GM12872 (cell line): ENCODE results near the gene GMIP.

ENCODE experiments used
- TF ChIP-seq, protein P1 (sequence below): IDR thresholded peaks from 3 replicates; pipeline ENCODE4 v1.5.1; 2011; ENCODE audit warnings: low read depth, mild to moderate bottlenecking, low read length, moderate library complexity; ENCODE audit not compliant: insufficient read depth

Gene GMIP

DNA sequence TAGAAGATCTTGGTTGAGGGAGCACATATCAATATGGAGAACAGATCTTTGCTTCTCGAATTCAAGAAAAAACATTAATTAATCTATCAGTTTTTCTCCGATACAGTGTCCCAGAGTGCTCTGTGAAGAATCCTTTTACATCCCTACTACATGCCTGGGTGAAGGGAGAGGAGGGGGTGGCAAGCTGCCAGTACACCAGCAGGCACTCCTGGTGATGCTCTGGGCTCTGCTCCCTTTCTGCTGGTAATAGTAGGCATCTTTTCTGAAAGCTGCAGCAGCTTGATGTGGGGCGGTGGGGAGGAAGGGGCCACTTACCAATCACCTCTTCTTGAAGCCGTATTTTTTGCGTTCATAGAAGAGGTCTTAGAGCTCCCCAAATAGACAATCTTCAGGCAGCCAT, 55.7 kb downstream of the GMIP start:
- TF ChIP-seq, protein P1, sequence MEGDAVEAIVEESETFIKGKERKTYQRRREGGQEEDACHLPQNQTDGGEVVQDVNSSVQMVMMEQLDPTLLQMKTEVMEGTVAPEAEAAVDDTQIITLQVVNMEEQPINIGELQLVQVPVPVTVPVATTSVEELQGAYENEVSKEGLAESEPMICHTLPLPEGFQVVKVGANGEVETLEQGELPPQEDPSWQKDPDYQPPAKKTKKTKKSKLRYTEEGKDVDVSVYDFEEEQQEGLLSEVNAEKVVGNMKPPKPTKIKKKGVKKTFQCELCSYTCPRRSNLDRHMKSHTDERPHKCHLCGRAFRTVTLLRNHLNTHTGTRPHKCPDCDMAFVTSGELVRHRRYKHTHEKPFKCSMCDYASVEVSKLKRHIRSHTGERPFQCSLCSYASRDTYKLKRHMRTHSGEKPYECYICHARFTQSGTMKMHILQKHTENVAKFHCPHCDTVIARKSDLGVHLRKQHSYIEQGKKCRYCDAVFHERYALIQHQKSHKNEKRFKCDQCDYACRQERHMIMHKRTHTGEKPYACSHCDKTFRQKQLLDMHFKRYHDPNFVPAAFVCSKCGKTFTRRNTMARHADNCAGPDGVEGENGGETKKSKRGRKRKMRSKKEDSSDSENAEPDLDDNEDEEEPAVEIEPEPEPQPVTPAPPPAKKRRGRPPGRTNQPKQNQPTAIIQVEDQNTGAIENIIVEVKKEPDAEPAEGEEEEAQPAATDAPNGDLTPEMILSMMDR = no peak

- TF ChIP-seq, protein P1 = no peak
These were observed 59.1 kb downstream of the GMIP start for GRCh38 chr19:19584356-19584755.

DNA sequence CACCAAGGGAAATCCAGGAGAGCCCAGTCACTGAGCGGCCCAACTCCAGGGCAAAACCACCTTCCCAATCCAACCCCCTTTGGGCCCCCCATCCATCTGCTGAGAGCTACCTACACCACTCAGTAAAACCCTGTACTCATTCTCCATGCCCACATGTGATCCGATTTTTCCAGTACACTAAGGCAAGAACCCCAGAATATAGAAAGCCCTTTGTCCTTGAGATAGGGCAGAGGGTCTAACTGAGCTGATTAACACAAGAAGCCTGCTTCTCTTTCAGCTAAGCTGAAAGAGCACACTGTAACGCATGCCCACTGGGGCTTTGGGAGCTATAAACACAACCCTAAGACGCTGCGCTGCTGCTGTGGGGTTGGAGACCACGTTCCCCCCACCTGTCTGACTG, 61.0 kb downstream of the GMIP start:
- TF ChIP-seq, protein P1 = no peak

DNA sequence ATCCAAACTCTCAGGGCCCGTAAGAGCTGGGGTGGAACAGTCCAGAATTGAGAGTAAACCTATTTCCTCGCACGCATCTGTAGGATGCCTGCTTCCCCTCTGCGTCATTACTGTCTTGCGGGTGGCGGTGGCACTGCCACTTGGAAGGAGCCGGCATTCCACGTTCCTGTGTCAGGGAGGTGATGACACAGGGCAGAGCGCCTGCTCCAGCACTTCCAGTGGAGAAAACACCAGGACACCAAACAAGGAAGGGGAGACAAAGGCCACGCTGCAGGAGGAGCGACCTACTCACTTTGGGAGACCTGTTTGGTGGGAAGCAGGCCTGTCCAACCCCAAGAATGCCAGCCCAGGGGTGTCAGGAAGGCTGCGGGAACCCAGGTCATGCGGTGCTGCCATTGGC, 62.1 kb downstream of the GMIP start:
- TF ChIP-seq, protein P1 = no peak

GRCh38 chr19:19580418-19580817, 63.0 kb downstream of the GMIP start:
- TF ChIP-seq, protein P1 = no peak

- TF ChIP-seq, protein P1 = no peak
These were observed 63.7 kb downstream of the GMIP start for GRCh38 chr19:19579533-19580361.
